ENCODE data around the gene DIABLO.

Gene DIABLO

GRCh38 chr12:122166422-122167349, 59.2 kb downstream of the DIABLO start:
- H3K4me3 ChIP-seq (ENCODE audit: low read depth, low read length): no peak overlapping the region
- DNase-seq (ENCODE audit: low read depth): no peak

DNA sequence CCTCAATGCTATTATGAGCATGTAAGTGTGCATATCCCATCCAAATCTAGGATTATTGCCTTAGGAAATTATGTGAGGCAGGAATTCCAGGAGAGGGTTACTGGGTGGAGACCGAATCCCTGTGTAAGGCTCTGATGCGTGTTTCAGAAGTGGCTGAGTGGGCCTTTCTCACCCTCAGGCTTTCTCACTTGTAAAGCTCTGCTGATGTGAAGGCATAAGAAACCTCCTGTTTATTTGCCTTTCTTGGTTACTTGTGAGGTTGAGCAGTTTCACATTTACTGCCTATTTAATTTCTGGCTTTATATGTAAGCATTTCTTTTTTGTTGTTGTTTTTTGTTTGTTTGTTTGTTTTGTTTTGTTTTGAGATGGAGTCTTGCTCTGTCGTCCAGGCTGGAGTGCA, 62.9 kb downstream of the DIABLO start:
- DNase-seq (ENCODE audit: low read depth): no peak
- H3K4me3 ChIP-seq (ENCODE audit: low read depth, low read length): no peak overlapping the region

- DNase-seq (ENCODE audit: low read depth): no peak
- H3K4me3 ChIP-seq (ENCODE audit: low read depth, low read length): no peak overlapping the region
These were observed 64.2 kb downstream of the DIABLO start for GRCh38 chr12:122161682-122162081.

DNA sequence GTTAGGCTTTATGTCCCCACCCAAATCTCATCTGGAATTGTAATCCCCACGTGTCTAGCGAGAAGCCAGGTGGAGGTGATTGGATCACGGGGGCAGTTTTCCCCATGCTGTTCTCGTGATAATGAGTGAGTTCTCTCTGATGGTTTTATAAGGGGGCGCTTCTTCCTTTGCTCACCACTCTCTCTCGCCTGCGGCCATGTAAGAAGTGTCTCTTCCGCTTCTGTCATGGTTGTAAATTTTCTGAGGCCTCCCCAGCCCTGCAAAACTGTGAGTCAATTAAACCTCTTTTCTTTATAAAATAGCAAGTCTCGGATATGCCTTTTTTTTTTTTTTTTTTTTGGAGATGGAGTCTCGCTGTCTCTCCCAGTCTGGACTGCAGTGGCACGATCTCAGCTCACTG, 65.1 kb downstream of the DIABLO start:
- no peak for DNase-seq (ENCODE audit: low read depth)
- no peak overlapping the region for H3K4me3 ChIP-seq (ENCODE audit: low read depth, low read length)

GRCh38 chr12:122159882-122160281, 66.0 kb downstream of the DIABLO start:
- DNase-seq (ENCODE audit: low read depth): no peak
- H3K4me3 ChIP-seq (ENCODE audit: low read depth, low read length): no peak overlapping the region

DNA sequence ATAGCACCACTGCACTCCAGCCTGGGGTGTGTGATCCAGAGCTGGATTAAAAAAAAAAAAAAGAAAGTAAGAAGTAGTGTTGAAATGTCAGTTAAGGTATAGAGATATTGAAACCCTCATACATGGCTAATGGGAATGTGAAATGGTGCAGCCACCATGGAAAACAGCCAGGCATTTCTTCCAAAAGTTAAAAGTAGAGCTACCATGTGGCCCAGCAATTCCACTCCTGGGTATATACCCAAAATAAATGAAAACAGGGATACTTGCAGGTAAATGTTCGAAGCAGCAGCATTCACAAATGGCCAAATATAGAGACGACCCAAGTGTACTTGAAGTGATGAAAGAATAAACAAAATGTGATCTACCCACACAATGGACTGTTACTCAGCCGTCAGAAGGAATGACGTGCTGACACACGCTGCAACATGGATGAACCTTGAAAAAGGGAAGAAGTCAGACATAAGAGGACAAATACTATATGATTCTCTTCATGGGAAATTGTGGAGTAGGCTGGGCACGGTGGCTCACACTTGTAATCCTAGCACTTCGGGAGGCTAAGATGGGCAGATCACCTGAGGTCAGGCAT, 67.1 kb downstream of the DIABLO start:
- H3K4me3 ChIP-seq (ENCODE audit: low read depth, low read length): no peak overlapping the region
- no peak for DNase-seq (ENCODE audit: low read depth)

Data from skeletal muscle cell (primary cell).